Measurements from ENCODE around the gene CALB2.
A peak's percentile ranks its signal among the peaks of the same experiment; 100 is the strongest.

Gene CALB2

GRCh38 chr16:71423016-71423415 is 64.5 kb downstream of the CALB2 start:
- Histone ChIP-seq H3K27ac (ENCODE audit: insufficient read depth, low read length, poor library complexity, severe bottlenecking) (no peak overlapping the region), H3K4me3 (ENCODE audit: insufficient read depth, low read depth, low read length, poor library complexity, severe bottlenecking) (no peak overlapping the region), H3K36me3 (ENCODE audit: control insufficient read depth, insufficient read depth, low read length) (no peaks in the 10 kb centered on the region), H3K4me1 (ENCODE audit: control insufficient read depth, insufficient read depth, low read length, poor library complexity, severe bottlenecking) (no peaks in the 10 kb centered on the region), H3K27me3 (replicated peaks; ENCODE audit: control insufficient read depth, insufficient read depth, low read length, poor library complexity, severe bottlenecking) (no peaks in the 10 kb centered on the region), H3K9me3 (ENCODE audit: control insufficient read depth, low read length) (no peaks in the 10 kb centered on the region)
- DNase-seq: no peak

- no peaks in the 10 kb centered on the region for H3K36me3 ChIP-seq (ENCODE audit: control insufficient read depth, insufficient read depth, low read length)
- no peak for DNase-seq
- no peak overlapping the region for H3K4me3 ChIP-seq (ENCODE audit: insufficient read depth, low read depth, low read length, poor library complexity, severe bottlenecking)
- H3K27ac ChIP-seq (ENCODE audit: insufficient read depth, low read length, poor library complexity, severe bottlenecking): no peak overlapping the region
- H3K9me3 ChIP-seq (ENCODE audit: control insufficient read depth, low read length): no peaks in the 10 kb centered on the region
- H3K27me3 ChIP-seq (replicated peaks; ENCODE audit: control insufficient read depth, insufficient read depth, low read length, poor library complexity, severe bottlenecking): peaks cover 4% of the 10 kb centered on the region
- no peaks in the 10 kb centered on the region for H3K4me1 ChIP-seq (ENCODE audit: control insufficient read depth, insufficient read depth, low read length, poor library complexity, severe bottlenecking)
Observed at GRCh38 chr16:71423865-71424264, 65.3 kb downstream of the CALB2 start.

GRCh38 chr16:71424626-71425025 is 66.1 kb downstream of the CALB2 start:
- Histone ChIP-seq H3K4me3 (ENCODE audit: insufficient read depth, low read depth, low read length, poor library complexity, severe bottlenecking) (no peak overlapping the region), H3K27ac (ENCODE audit: insufficient read depth, low read length, poor library complexity, severe bottlenecking) (no peak overlapping the region), H3K36me3 (ENCODE audit: control insufficient read depth, insufficient read depth, low read length) (no peaks in the 10 kb centered on the region), H3K9me3 (ENCODE audit: control insufficient read depth, low read length) (no peaks in the 10 kb centered on the region), H3K4me1 (ENCODE audit: control insufficient read depth, insufficient read depth, low read length, poor library complexity, severe bottlenecking) (no peaks in the 10 kb centered on the region), H3K27me3 (replicated peaks; ENCODE audit: control insufficient read depth, insufficient read depth, low read length, poor library complexity, severe bottlenecking) (peaks cover 4% of the 10 kb centered on the region)
- no peak for DNase-seq

GRCh38 chr16:71425746-71426068 is 67.2 kb downstream of the CALB2 start:
- Histone ChIP-seq H3K27ac (ENCODE audit: insufficient read depth, low read length, poor library complexity, severe bottlenecking) (no peak overlapping the region), H3K27me3 (replicated peaks; ENCODE audit: control insufficient read depth, insufficient read depth, low read length, poor library complexity, severe bottlenecking) (peaks cover 4% of the 10 kb centered on the region), H3K4me3 (ENCODE audit: insufficient read depth, low read depth, low read length, poor library complexity, severe bottlenecking) (no peak overlapping the region), H3K36me3 (ENCODE audit: control insufficient read depth, insufficient read depth, low read length) (no peaks in the 10 kb centered on the region), H3K4me1 (ENCODE audit: control insufficient read depth, insufficient read depth, low read length, poor library complexity, severe bottlenecking) (no peaks in the 10 kb centered on the region), H3K9me3 (ENCODE audit: control insufficient read depth, low read length) (no peaks in the 10 kb centered on the region)
- DNase-seq: no peak

GRCh38 chr16:71426069-71426879 is 67.8 kb downstream of the CALB2 start:
- Histone ChIP-seq H3K27me3 (replicated peaks; ENCODE audit: control insufficient read depth, insufficient read depth, low read length, poor library complexity, severe bottlenecking) (peaks cover 4% of the 10 kb centered on the region), H3K4me3 (ENCODE audit: insufficient read depth, low read depth, low read length, poor library complexity, severe bottlenecking) (no peak overlapping the region), H3K4me1 (ENCODE audit: control insufficient read depth, insufficient read depth, low read length, poor library complexity, severe bottlenecking) (no peaks in the 10 kb centered on the region), H3K36me3 (ENCODE audit: control insufficient read depth, insufficient read depth, low read length) (no peaks in the 10 kb centered on the region), H3K27ac (ENCODE audit: insufficient read depth, low read length, poor library complexity, severe bottlenecking) (no peak overlapping the region), H3K9me3 (ENCODE audit: control insufficient read depth, low read length) (no peaks in the 10 kb centered on the region)
- peak in 1 of 3 donors; percentile 61 for DNase-seq

- Histone ChIP-seq H3K27ac (ENCODE audit: insufficient read depth, low read length, poor library complexity, severe bottlenecking) (no peak overlapping the region), H3K9me3 (ENCODE audit: control insufficient read depth, low read length) (no peaks in the 10 kb centered on the region), H3K36me3 (ENCODE audit: control insufficient read depth, insufficient read depth, low read length) (no peaks in the 10 kb centered on the region), H3K27me3 (replicated peaks; ENCODE audit: control insufficient read depth, insufficient read depth, low read length, poor library complexity, severe bottlenecking) (peaks cover 4% of the 10 kb centered on the region), H3K4me3 (ENCODE audit: insufficient read depth, low read depth, low read length, poor library complexity, severe bottlenecking) (no peak overlapping the region), H3K4me1 (ENCODE audit: control insufficient read depth, insufficient read depth, low read length, poor library complexity, severe bottlenecking) (no peaks in the 10 kb centered on the region)
- no peak for DNase-seq
Observed at GRCh38 chr16:71426880-71427615, 68.5 kb downstream of the CALB2 start.

GRCh38 chr16:71428385-71428784 is 69.9 kb downstream of the CALB2 start:
- no peaks in the 10 kb centered on the region for H3K4me1 ChIP-seq (ENCODE audit: control insufficient read depth, insufficient read depth, low read length, poor library complexity, severe bottlenecking)
- no peaks in the 10 kb centered on the region for H3K9me3 ChIP-seq (ENCODE audit: control insufficient read depth, low read length)
- peaks cover 8% of the 10 kb centered on the region for H3K27me3 ChIP-seq (replicated peaks; ENCODE audit: control insufficient read depth, insufficient read depth, low read length, poor library complexity, severe bottlenecking)
- H3K27ac ChIP-seq (ENCODE audit: insufficient read depth, low read length, poor library complexity, severe bottlenecking): no peak overlapping the region
- no peaks in the 10 kb centered on the region for H3K36me3 ChIP-seq (ENCODE audit: control insufficient read depth, insufficient read depth, low read length)
- H3K4me3 ChIP-seq (ENCODE audit: insufficient read depth, low read depth, low read length, poor library complexity, severe bottlenecking): no peak overlapping the region
- DNase-seq: no peak

- H3K36me3 ChIP-seq (ENCODE audit: control insufficient read depth, insufficient read depth, low read length): no peaks in the 10 kb centered on the region
- H3K9me3 ChIP-seq (ENCODE audit: control insufficient read depth, low read length): no peaks in the 10 kb centered on the region
- no peak overlapping the region for H3K27ac ChIP-seq (ENCODE audit: insufficient read depth, low read length, poor library complexity, severe bottlenecking)
- DNase-seq: no peak
- peaks cover 8% of the 10 kb centered on the region for H3K27me3 ChIP-seq (replicated peaks; ENCODE audit: control insufficient read depth, insufficient read depth, low read length, poor library complexity, severe bottlenecking)
- H3K4me3 ChIP-seq (ENCODE audit: insufficient read depth, low read depth, low read length, poor library complexity, severe bottlenecking): no peak overlapping the region
- H3K4me1 ChIP-seq (ENCODE audit: control insufficient read depth, insufficient read depth, low read length, poor library complexity, severe bottlenecking): no peaks in the 10 kb centered on the region
Observed at GRCh38 chr16:71428883-71429282, 70.4 kb downstream of the CALB2 start.

- Histone ChIP-seq H3K9me3 (ENCODE audit: control insufficient read depth, low read length) (no peaks in the 10 kb centered on the region), H3K27me3 (replicated peaks; ENCODE audit: control insufficient read depth, insufficient read depth, low read length, poor library complexity, severe bottlenecking) (peaks cover 8% of the 10 kb centered on the region), H3K27ac (ENCODE audit: insufficient read depth, low read length, poor library complexity, severe bottlenecking) (no peak overlapping the region), H3K4me3 (ENCODE audit: insufficient read depth, low read depth, low read length, poor library complexity, severe bottlenecking) (no peak overlapping the region), H3K36me3 (ENCODE audit: control insufficient read depth, insufficient read depth, low read length) (no peaks in the 10 kb centered on the region), H3K4me1 (ENCODE audit: control insufficient read depth, insufficient read depth, low read length, poor library complexity, severe bottlenecking) (no peaks in the 10 kb centered on the region)
- no peak for DNase-seq
Observed at GRCh38 chr16:71429581-71429980, 71.1 kb downstream of the CALB2 start.

- H3K4me1 ChIP-seq (ENCODE audit: control insufficient read depth, insufficient read depth, low read length, poor library complexity, severe bottlenecking): no peaks in the 10 kb centered on the region
- no peak overlapping the region for H3K4me3 ChIP-seq (ENCODE audit: insufficient read depth, low read depth, low read length, poor library complexity, severe bottlenecking)
- H3K9me3 ChIP-seq (ENCODE audit: control insufficient read depth, low read length): no peaks in the 10 kb centered on the region
- H3K27me3 ChIP-seq (replicated peaks; ENCODE audit: control insufficient read depth, insufficient read depth, low read length, poor library complexity, severe bottlenecking): peaks cover 8% of the 10 kb centered on the region
- no peak overlapping the region for H3K27ac ChIP-seq (ENCODE audit: insufficient read depth, low read length, poor library complexity, severe bottlenecking)
- no peak for DNase-seq
- no peaks in the 10 kb centered on the region for H3K36me3 ChIP-seq (ENCODE audit: control insufficient read depth, insufficient read depth, low read length)
Observed at GRCh38 chr16:71430744-71431143, 72.2 kb downstream of the CALB2 start.

Measured in effector memory CD4-positive, alpha-beta T cell (primary cell).